SU-DHL-6 (cell line): ENCODE data around the gene CHST13.

Source experiments
- EZH2phosphoT487 ChIP-seq: fragments of 200-600 bp; sonication (generic), shearing (Covaris generic); conservative IDR thresholded peaks from 2 replicates; pipeline ENCODE4 v1.6.1; 2018; ENCODE audit warnings: mild to moderate bottlenecking, antibody characterized with exemption, low read length, moderate library complexity, mixed read lengths
- TF ChIP-seq, protein P1 (sequence below): fragments of 200-600 bp; sonication (generic); IDR thresholded peaks from one replicate; pipeline ENCODE4 v1.5.1; 2017; ENCODE audit warnings: antibody characterized with exemption, mild to moderate bottlenecking, low read length, moderate library complexity; ENCODE audit not compliant: insufficient read depth, poor library complexity, severe bottlenecking

DNA sequence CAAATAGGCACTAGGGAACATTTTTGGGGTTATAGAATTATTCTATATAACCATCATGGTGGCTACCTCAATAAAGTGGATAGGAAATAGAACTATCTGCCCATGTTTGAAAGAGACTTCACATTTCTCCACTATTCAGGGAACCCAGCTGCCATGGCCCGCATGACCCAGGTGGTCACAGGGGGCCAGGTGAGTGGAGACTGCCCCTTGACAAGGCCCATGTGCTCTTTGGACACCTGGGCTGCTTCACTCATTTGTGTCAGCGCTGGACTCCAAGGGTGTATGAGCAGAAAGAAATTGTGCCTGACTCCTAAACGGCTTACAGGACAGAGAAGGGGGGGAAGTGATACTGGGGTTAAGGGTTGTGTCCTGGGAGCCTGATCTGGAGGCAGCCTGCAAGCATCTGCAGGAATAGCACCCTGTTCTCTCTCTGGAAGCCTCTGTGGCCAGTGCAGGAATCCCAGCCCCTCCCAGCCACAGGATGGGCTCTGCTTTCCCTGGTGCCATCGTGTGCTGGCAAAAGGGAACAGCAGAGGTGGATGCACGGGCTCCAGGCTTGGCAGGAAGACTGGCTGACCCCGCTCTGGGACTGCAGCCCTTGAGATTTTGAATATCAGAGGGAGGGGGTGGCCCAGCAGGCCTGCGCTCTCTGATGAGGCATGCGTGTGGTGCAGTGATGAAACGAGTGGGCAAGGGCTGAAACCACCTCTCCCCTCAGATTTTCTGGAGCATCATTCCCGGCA lies 43.9 kb downstream of the CHST13 start:
- TF ChIP-seq, protein P1, sequence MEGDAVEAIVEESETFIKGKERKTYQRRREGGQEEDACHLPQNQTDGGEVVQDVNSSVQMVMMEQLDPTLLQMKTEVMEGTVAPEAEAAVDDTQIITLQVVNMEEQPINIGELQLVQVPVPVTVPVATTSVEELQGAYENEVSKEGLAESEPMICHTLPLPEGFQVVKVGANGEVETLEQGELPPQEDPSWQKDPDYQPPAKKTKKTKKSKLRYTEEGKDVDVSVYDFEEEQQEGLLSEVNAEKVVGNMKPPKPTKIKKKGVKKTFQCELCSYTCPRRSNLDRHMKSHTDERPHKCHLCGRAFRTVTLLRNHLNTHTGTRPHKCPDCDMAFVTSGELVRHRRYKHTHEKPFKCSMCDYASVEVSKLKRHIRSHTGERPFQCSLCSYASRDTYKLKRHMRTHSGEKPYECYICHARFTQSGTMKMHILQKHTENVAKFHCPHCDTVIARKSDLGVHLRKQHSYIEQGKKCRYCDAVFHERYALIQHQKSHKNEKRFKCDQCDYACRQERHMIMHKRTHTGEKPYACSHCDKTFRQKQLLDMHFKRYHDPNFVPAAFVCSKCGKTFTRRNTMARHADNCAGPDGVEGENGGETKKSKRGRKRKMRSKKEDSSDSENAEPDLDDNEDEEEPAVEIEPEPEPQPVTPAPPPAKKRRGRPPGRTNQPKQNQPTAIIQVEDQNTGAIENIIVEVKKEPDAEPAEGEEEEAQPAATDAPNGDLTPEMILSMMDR, result no peak
- no peak for TF ChIP-seq EZH2phosphoT487
